SK-N-SH (cell line): ENCODE results near the gene SULF2.

Experiments used
- EP300 ChIP-seq, 2 experiments: IDR thresholded peaks; 2 replicates each; pipeline versions ENCODE4 v1.4.0 to v1.6.1; 2012; ENCODE audit warnings: borderline replicate concordance in 1 of 2, low read depth in 1 of 2, low read length in 1 of 2
- EZH2phosphoT487 ChIP-seq: fragments of 200-600 bp; sonication (generic); IDR thresholded peaks from 2 replicates; pipeline ENCODE4 v1.6.1; 2017; ENCODE audit warnings: low read depth, mixed run types, mild to moderate bottlenecking, antibody characterized with exemption, moderate library complexity, borderline replicate concordance
- FOXJ3 ChIP-seq: sonication (generic); formaldehyde crosslinking; IDR thresholded peaks from 2 replicates; pipeline ENCODE4 v1.5.1; 2020; ENCODE audit warnings: mild to moderate bottlenecking, missing genetic modification reagents
- GABPA ChIP-seq: IDR thresholded peaks from 2 replicates; pipeline ENCODE4 v1.4.0; 2012; ENCODE audit warnings: low read depth, mild to moderate bottlenecking
- GATA2 ChIP-seq: sonication (generic); formaldehyde crosslinking; IDR thresholded peaks from 2 replicates; pipeline ENCODE4 v1.5.0; 2020; ENCODE audit warnings: mild to moderate bottlenecking, missing genetic modification reagents
- JUND ChIP-seq: IDR thresholded peaks from 2 replicates; pipeline ENCODE4 v1.4.0; 2012
- NFIC ChIP-seq: IDR thresholded peaks from 2 replicates; pipeline ENCODE4 v1.4.0; 2012; ENCODE audit warnings: borderline replicate concordance
- NRF1 ChIP-seq: IDR thresholded peaks from 2 replicates; pipeline ENCODE4 v1.6.1; 2012; ENCODE audit warnings: low read depth, mild to moderate bottlenecking, low read length
- POLR2AphosphoS5 ChIP-seq: IDR thresholded peaks from 2 replicates; pipeline ENCODE4 v1.6.1; 2012; ENCODE audit warnings: low read depth, low read length
- RAD21 ChIP-seq: IDR thresholded peaks from 2 replicates; pipeline ENCODE4 v1.6.1; 2012; ENCODE audit warnings: mild to moderate bottlenecking, low read length
- YY1 ChIP-seq: IDR thresholded peaks from 2 replicates; pipeline ENCODE4 v1.4.0; 2012; ENCODE audit warnings: low read depth, mild to moderate bottlenecking
- TF ChIP-seq, protein P1 (sequence below): fragments of 200-600 bp; sonication (generic); IDR thresholded peaks from 2 replicates; pipeline ENCODE4 v1.6.1; 2017; ENCODE audit warnings: antibody characterized with exemption, mild to moderate bottlenecking, moderate library complexity
- TF ChIP-seq, protein P2 (sequence below): IDR thresholded peaks from 2 replicates; pipeline ENCODE4; 2012
- TF ChIP-seq, protein P3 (sequence below): IDR thresholded peaks from 2 replicates; pipeline ENCODE4 v1.4.0; 2012; ENCODE audit warnings: low read depth

DNA sequence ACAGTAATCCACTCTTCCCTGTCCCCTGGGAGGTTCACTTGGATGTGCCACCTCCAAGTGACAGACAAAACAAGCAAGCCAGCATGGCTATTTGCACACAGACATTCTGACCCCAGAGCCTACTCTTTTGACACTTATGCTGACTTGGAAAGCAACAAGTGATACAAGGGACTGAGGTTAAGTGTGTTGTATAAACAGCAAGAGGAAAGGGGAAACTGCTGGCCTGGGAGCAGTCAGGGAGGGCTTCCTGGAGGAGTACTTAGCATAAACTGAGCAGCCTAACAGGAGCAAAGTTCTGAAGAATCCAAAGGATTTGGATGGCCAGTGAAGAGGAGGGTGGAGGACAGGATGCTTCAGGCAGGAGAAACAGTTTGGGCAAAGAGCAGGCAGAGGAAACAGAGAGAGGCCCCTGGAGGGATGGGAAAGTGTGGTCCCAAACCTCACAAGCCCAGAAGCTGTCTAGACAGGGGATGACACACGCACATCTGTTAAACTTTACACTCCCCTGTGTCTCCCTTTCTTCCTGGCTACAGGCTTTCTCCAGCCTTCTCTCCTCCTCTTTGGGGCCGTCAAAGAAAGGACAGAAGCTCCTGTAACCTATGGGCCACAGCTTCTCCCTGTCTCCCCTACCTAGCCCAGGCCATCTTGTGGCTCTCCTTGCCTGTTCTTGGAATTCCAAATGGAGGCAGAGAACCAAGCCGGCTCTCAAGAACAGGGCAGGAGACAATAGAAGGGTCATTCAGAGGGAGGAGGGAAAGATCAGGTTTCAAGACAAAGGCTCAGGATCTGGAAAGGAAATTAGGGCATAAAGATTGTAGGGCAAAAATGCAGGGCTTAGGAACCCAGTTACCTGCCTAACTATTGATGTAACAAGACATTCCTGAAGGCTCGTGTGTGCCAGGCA lies 19.3 kb downstream of the SULF2 start:
- TF ChIP-seq GABPA: no peak
- no peak for TF ChIP-seq GATA2 (CRISPR knock-in tag)
- TF ChIP-seq, protein P1, sequence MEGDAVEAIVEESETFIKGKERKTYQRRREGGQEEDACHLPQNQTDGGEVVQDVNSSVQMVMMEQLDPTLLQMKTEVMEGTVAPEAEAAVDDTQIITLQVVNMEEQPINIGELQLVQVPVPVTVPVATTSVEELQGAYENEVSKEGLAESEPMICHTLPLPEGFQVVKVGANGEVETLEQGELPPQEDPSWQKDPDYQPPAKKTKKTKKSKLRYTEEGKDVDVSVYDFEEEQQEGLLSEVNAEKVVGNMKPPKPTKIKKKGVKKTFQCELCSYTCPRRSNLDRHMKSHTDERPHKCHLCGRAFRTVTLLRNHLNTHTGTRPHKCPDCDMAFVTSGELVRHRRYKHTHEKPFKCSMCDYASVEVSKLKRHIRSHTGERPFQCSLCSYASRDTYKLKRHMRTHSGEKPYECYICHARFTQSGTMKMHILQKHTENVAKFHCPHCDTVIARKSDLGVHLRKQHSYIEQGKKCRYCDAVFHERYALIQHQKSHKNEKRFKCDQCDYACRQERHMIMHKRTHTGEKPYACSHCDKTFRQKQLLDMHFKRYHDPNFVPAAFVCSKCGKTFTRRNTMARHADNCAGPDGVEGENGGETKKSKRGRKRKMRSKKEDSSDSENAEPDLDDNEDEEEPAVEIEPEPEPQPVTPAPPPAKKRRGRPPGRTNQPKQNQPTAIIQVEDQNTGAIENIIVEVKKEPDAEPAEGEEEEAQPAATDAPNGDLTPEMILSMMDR: no peak
- TF ChIP-seq NRF1: no peak
- no peak for TF ChIP-seq FOXJ3 (CRISPR knock-in tag)
- no peak for TF ChIP-seq EZH2phosphoT487
- TF ChIP-seq, protein P2, sequence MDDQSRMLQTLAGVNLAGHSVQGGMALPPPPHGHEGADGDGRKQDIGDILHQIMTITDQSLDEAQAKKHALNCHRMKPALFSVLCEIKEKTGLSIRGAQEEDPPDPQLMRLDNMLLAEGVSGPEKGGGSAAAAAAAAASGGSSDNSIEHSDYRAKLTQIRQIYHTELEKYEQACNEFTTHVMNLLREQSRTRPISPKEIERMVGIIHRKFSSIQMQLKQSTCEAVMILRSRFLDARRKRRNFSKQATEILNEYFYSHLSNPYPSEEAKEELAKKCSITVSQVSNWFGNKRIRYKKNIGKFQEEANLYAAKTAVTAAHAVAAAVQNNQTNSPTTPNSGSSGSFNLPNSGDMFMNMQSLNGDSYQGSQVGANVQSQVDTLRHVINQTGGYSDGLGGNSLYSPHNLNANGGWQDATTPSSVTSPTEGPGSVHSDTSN: no peak
- no peak for TF ChIP-seq YY1
- no peak for TF ChIP-seq POLR2AphosphoS5
- no peak for TF ChIP-seq RAD21
- no peak for TF ChIP-seq NFIC
- TF ChIP-seq JUND: no peak
- no peak for TF ChIP-seq EP300 (IDR thresholded peaks at IDR 0.05; ENCODE audit: borderline replicate concordance in 1 of 2, low read depth in 1 of 2, low read length in 1 of 2)
- TF ChIP-seq, protein P3, sequence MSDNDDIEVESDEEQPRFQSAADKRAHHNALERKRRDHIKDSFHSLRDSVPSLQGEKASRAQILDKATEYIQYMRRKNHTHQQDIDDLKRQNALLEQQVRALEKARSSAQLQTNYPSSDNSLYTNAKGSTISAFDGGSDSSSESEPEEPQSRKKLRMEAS: no peak
